HG03045 (cell line): ENCODE data around the gene HPX.

Experiments used
- ATAC-seq: cut with Tn5 transposase; IDR thresholded peaks from one replicate; pipeline ENCODE4 v1.9.1; 2021; ENCODE audit warnings: mild to moderate bottlenecking, moderate library complexity; ENCODE audit not compliant: unreplicated experiment

The HPX gene

DNA sequence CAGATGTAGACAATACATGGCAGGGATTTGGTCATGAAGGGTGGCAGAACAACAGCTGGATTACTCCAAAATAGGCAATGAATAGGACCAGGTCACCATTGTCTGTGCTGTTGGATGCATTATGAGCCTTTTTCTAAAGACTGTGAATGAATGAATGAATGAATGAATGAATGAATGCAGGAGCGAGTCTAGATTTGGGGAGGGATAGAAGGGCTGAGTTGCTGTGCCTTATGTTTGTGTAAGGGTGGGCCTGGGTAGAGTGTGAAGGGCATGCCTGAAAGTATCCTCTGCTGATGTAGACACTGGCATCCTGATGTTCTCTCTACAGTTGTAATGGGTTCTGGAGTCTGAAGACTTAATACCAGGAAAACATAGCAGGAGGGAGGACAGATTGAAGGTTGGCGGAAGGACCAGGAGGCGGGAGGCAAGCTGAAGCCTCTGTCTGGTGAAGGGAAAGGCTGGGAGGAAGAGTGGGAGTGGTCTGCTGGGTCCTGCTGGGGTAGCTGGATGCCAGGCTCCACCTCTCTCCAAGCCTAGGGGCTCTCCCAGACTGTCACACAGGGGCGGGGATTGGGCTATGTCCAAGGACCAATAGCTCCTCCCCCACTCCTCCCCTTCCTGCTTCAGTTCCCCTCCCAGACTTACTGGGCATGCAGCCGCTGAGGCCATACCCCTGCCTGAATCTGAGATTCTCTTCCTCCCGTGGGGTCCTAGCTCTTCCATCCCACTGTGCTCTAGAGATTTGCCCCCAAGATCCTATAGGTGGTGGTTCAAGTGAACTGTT lies 28.1 kb upstream of the HPX start:
- no peak for ATAC-seq

DNA sequence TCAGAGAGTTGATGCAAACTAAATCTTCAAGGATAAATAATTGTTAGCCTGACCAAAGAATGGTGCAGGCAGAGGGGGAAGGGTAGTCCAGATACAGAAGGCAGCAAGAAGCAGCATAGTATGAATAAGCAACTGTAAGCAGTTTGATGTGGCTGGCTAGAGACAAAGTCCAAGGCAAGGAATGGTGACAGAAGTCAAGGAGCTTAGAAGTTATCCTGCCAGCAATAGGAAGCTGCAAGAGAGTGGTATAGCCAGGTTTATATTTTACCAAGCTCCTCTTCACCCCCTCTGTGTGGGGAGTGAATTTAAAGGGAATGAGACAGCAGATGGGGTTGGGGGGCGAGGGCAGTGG lies 18.3 kb upstream of the HPX start:
- ATAC-seq = no peak

DNA sequence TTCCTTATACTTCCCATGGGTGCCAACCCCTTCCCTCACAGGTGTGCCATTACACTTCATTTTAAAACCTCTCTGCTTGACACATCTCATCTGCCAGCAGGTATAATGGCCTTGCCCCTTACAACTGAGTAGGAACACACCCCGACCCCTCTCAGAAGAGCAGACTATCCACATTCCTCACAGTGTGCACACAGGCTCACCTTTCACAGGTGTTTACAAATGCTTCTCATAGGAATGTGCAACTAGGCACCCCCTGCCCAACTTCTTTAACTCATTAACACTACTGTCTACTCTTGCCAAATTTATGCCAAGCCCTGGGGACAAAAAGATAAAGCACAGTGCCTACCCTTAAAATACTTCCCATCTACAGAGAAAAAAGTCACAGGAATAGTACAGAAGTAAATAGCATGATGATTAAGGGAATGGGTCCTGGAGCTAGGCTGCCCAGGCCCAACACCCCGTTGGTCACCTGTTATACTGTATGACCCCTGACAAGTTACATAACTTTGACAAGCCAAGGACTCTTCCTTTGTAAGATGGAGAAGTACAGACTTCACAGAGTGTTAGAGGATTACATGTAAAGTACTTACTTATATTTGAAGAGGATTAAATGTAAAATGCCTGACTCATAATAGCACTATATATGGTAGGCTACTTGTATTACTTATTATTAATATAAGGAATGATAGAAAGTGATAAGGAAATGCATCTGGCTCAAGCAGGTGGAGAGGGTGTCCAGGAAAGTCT lies 17.7 kb upstream of the HPX start:
- ATAC-seq = no peak

DNA sequence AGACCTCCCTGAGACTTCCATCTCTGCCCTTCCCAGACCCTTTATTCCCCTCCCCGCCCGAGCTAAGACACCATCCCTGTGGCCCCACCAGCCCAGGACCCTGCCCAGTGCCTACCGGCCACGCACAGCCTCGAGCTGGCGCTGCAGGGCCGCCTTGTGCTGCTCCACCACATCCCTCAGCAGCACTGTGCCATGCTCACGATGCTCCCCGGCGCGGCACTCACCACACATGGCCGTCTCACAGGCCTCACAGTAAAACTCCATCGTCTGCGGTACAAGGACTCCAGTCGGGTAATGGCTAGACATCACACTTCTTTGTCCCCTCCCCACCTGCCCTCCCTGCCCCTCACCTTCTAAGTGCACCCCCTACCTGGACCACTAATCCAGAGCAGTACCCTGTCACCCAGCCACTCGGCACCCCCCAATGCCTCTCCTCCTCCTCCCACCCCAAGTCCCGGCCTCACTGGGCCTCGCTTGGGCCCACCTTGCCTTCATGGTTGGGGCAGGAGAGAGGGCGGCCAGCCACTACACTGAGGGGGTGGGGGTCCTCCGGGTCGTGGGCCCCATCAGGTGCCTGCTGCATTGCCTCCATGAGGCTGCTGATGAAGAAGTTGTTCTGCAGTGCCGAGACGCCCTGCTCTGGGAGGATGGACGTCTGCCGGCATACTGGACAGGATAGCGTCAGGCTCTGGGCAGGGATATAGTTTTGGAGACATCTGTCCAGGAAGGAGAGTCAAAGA lies 17.0 kb upstream of the HPX start:
- ATAC-seq = no peak

DNA sequence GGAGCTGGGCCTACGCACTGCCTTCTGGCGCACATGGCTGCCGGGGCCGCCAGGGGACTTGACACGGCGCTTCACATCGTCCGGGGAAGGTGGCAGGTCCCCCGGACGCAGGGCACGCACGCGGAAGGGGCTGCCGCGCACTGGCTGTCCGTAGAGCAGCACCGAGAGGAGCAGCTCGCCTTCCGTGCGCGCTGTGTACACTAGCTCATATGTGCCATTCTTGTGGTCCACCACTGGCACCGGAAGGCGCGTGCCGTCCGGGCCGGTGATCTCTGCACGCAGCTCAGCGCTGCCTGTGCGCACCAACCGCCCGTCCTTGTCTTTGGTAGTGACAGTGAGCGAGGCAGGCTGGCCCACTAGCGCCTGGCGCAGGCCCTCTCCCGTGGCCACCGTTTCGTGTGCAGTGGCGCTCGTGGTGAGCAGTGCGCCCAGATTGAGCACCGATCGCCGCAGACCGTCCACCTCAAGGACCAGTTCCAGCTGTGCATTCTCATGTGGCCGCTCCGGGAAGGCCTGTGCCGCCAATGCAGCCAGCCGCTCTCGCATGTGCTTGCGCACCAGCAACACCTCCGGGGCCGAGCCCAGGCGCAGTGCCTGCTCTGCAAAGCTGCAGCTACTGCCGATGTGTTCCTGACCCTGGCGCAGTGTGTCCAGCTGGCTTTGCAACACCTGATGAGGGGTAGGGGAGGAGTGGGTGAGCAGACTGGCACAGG lies 15.7 kb upstream of the HPX start:
- no peak for ATAC-seq

DNA sequence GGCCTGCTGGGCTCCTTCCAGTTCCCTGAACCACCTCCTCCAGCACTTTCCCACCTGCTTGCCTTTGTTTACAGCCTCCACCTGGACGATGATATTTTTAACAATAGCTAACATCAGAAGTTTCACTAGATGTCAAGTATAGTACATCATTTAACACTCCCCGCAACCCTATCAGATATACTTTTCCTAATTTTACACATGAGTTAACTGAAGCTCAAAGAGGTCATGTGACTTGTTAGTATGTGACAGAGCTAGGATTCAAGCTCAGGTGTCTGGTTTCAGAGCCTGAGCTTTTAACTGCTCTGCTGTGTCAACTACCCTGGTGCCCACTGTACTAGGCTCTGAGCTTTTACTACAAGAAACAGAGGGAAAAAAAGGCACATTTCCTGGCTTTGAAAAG lies 14.3 kb upstream of the HPX start:
- ATAC-seq = no peak

DNA sequence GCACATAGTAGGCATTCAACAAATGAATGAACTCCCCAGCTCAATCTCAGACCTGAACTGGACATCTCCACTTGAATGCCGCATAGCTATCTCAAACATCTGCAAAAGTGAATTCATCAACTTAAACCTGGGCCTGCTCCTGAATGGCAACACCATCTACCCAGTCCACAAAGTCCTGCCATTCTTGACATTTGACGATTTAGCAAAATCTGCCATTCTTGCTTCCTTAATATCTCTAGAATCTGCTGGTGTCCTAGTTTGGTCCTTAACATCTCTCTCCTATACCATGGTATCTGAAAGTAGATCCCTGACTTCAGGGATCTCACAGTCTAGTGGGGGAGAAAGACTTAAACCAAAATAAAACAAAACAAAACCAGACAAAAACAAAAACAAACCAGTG lies 12.4 kb upstream of the HPX start:
- ATAC-seq = no peak

DNA sequence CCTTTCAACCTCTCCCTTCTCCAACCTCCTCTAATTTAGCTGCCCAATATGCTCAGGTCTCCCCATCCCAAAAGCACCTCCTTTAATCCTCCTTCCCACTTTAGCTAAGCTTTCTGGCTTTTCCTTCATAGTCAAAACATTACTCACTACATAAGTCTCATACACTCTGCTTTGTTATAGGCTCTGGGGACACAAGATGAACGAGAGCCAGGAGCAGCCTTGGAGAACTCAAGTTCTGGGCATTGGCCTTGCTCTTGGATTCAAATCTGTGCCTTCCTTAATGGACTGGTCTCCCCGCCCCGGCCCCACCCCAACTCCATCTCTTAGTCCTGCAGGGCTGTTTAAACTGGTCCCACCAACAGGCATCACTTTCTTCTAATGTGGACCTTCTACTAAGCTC lies 11.4 kb upstream of the HPX start:
- ATAC-seq = no peak

DNA sequence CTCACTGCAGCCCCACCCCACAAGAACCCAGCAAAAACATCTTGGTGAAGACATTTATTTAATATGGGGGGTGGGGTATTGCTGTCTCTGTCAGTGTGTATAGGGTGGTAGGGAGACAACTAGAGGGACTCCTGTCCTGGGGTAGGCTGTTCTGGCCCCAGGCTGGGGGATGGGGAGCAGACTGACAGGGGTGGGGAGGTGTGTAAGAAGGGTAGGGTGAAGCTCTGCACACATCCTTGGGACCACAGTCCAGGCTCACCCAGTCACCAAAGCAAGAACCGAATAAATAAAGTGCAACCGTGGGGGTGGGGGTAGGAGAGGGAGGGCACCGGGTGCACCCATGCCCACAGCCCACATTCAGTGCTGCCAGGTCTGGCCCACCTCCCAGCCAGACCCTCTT lies 7.8 kb upstream of the HPX start:
- ATAC-seq = no peak

DNA sequence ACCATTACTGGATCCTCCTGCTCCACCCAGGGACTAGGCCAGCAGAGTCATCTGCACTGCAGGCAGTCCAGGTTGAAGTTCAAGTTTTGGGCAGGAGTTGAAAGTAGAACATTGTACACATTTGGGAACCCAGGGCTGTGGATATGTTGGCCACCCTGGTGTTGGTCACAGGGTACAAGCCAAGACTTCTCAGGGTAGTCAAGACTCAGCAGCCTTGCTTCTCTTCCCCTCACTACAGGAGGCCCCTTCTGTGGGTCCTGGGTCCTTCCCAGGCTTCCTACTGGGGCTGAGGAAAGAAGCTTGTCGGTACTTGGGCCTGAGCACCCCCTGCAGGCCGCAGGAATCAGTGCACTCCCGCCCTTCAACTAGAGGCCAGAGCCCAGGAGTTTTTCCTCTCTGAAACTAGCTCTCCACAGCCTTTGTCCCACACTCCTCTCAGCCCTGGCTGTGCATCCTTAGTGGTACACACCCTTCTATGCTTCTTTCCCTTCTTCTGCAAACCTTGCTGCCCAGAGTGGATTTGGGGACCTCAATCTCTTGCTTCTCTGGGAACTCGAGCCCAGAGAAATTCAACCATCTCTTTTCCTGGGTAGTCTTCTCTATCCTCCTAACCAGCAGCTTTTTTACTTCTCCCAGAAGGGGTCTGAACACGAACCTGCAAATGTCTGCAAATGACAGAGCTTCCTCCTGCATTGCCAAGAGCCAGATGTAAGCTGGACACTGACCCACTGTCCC lies 2.6 kb upstream of the HPX start:
- ATAC-seq = peak; percentile 86

DNA sequence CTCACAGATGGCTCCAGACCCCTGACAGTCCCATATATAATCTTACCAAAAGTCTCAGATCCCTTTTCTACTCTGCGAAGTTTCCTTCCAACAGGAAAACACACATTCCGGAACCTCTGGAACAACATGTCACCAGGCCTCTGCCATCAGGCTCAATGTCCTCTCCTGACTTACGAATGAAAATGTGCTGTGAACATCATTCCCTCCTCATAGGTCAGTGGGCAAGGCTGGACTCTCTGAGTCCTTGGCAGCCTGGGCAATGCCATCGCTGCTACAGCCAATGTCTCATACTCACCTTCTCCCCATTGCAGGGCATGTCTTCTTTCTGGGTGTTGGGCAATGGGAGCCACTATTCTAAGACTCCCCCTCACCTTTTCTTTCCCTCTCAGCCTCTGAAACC lies 1.7 kb upstream of the HPX start:
- no peak for ATAC-seq

DNA sequence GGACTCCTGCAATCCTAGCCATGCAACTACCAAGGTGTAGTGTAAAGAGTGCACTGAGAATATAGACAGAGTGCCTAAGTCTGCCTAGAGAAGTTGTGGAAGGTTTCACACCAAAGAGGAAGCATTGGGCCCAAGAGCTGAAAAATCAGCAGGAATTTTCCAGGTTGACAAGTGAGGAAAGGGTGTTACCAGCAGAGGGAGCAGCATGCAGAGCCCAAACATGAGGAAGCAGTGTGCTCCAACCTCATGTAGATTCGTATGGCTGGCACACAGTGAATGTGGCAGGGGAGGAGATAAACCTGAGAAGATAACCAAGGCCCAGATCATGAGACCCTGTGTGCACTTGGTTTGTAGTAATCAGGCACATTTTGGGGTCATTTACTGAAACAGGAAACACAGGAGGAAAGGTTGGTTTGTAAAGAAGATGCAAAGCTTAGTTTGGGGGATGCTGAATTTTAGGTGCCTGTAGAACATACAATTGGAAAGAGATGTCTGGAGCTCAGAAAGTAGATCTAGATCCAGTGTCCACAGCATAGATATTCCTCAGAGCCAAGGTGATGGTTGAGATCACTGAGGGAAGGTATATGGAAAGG lies 1.7 kb downstream of the HPX start:
- ATAC-seq = no peak

DNA sequence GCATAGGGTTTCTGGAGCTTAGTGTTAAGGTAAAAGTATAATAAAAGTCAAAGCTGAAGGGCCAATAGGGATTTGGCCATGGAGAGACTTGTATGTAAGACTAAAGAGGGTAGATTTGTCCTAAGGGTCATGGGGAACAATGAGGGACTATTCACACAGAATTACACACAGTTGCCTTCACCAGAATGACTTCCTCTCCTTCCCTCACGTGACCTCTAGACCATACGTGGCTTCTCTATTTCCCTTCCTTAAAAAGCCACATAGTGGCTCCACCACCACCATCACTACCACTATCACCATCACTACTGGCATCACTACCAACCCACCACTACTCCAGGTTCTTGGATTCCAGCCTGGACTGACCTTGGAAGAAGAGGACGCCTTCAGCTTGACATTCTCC lies 2.8 kb downstream of the HPX start:
- no peak for ATAC-seq

DNA sequence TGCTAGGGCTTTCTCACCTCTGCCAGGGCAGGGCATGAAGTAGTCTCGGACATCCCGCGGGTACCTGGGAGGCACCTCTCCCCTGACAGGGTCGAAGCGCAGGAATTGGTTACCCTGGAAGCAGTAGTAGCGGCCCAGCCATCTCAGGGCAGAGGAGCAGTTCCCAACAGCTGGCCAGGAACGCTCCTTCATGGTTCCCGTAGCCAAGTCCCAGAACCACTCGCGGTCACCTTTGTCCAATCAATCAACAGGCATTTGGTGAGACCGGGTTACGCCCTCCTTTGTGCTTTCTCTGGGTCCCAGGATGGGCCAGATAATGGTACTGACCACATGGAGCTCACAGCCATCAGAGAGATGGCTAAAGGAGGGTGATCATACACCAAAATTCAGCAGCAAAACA lies 3.4 kb downstream of the HPX start:
- ATAC-seq = no peak

DNA sequence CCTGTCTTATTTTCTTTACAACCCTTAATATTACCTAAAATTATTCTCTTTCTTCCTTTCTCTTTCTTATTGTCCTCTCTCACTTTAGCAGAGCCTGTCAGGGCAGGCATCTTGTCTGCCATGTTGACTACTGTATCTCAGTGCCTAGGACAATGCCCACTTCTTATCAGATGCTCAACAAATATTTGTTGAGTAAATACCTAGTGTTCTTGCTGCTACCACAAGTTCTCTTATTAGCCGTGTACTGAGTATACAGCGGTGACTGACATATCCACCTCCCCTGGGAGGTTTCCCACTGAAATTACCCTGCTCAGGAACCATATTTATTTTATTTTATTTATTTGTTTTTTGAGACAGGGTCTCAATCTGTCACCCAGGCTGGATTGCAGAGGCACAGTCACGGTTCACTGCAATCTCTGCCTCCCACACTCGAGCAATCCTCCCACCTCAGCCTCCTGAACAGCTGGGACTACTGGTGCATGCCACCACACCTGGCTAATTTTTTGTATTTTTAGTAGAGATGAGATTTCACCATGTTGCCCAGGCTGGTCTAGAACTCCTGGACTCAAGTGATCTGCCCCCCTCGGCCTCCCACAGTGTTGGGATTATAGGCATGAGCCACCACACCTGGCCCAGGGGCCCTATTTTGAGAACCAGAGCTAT lies 6.7 kb downstream of the HPX start:
- ATAC-seq = no peak

DNA sequence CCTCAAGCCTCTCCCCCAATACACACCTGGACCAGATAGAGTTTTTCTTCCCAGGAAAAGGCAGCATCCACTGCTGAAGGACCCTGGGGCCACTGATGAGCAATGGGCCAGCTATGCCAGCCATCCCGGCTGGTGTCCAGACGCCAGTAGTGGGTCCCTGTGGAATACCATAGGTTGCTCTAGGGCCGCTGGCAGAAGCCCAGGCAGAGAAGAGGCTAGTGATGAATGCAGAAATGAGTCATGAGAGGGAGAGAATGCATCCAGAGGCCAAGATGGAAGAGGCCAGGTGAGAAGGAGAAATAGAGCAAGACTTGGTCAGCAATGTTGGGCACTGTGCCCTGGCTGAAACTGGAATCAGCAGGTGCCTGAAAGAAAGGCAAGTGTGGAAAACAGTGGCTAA lies 8.9 kb downstream of the HPX start:
- no peak for ATAC-seq

DNA sequence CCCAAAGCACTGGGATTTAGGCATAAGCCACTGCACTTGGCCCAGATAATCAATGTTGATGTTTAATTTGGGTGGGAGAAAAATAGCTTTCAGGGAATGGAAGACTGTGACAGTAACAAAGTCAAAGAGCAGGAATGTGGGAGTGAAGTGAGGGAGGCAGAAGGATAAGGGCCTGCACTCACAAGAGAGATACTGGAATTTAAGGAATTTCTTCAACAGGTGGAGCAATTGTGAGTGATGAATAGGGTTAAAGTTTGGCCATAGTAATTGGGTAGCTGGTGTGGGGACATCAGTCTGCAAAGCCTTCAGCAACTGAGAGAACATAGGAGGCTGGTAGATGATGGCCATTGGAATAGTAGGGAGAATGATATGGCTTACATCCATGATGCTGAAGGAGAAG lies 13.3 kb downstream of the HPX start:
- ATAC-seq = no peak

DNA sequence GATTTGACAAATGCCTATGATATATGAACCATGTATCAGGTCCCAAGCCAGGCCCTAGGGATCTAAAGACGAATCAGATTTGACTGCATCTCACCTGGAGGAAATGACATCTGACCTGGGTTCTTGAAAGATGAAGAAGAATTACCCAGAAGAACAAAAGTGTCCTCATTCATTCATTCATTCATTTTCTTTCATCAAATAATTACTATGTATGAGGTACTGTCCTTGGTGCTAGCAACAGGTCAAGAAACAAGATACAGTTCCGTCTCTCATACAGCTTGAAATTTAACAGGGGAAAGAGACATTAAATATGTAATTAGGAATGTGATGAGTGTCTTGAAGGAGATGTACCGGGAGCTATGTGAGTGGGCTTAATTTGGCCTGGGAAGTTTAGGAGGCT lies 20.1 kb downstream of the HPX start:
- ATAC-seq = no peak

DNA sequence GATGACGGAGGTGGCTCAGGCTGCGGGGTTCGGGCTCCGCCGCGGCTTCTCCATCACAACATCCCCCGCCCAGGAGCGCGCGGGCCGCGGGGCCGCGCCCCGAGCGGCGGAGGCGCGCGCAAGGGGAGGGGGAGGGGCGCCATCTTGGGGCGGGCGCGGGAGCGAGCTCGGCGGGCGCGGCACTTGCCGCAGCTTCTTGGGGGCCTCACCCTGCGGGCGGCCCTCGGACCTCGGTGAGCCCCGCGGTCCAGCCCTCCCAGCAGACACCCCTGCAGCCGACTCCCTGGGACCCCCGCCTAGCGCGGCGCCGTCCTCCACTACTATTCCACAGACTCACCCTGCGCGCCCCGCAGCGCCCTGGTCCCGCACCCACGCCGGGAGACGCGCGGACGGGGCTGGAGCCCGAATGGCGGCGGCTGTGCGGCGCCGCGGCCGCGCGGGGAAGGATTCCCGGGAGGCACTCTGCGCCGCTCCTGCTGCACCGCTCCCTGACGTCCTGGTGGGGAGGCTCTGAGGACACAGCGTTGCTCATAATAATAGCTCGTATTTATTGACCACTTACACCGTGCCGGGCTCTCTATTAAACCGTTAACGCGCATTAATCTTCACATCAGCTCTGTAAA lies 21.7 kb downstream of the HPX start, which contains the start of gene APBB1:
Gene APBB1, minus strand, starts transcription at position 86 of the 623 bp plus-strand sequence. CDS start 7,747 bp downstream, outside the sequence.
- peak; percentile 61 for ATAC-seq
